WI38 (cell line): Measurements from ENCODE around the gene ARHGAP26.

Experiments used
- H3K4me3 ChIP-seq: 2 replicates; pipeline ENCODE4 v1.5.1; 2011; ENCODE audit warnings: low read depth, mild to moderate bottlenecking, control low read depth, low read length
- CTCF ChIP-seq: IDR thresholded peaks from 2 replicates; pipeline ENCODE4 v1.5.1; 2012; ENCODE audit warnings: low read depth, mild to moderate bottlenecking, control low read depth, low read length

Gene ARHGAP26

GRCh38 chr5:143191720-143192119 is 421.5 kb downstream of the ARHGAP26 start:
- H3K4me3 ChIP-seq, result no peak overlapping the region
- TF ChIP-seq CTCF, result no peak

- no peak overlapping the region for H3K4me3 ChIP-seq
- TF ChIP-seq CTCF, result no peak
These were observed 422.2 kb downstream of the ARHGAP26 start for GRCh38 chr5:143192191-143192900.

- no peak for TF ChIP-seq CTCF
- H3K4me3 ChIP-seq, result no peak overlapping the region
These were observed 424.0 kb downstream of the ARHGAP26 start for GRCh38 chr5:143194206-143194605.

DNA sequence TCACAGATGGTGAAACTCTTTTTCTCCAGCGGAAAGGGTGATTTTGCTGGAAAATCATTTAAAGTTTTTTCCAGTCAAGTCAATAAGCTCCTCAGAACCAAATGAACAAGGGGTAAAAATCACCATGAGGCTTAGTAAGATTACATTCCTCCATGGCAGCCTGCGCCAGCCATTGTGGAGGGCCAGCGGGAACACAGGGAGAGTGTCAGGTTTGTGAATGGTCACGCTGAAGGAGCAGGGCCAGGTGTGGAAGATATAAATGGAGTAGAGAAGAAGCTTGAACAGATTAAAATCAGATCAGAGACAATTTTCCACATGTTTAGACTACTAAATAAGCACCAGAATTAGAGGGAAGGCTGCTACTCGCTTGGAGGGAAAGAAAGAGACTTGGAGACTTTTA is 424.5 kb downstream of the ARHGAP26 start:
- H3K4me3 ChIP-seq, result no peak overlapping the region
- TF ChIP-seq CTCF, result no peak

DNA sequence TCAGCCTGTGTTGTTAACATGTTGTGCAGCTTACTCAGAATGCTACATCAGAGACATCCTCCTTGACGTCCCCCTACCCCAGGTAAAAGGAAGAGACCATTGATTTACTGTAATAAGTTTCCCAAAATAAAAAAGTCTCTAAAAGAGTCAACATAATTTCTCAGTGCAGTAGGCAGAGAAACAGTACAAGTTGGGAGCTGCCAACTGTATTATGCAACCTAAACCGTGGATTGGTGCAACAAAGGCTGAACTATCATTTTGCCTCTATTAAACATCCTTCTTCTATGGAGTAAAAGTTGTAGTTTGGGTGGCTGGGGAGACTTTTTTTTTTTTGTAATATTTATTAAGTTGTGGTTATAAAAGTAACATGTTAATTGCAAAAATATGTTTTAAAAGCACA is 425.3 kb downstream of the ARHGAP26 start:
- H3K4me3 ChIP-seq, result no peak overlapping the region
- no peak for TF ChIP-seq CTCF

- no peak for TF ChIP-seq CTCF
- H3K4me3 ChIP-seq, result no peak overlapping the region
These were observed 426.6 kb downstream of the ARHGAP26 start for GRCh38 chr5:143196601-143197259.

- no peak overlapping the region for H3K4me3 ChIP-seq
- no peak for TF ChIP-seq CTCF
These were observed 427.1 kb downstream of the ARHGAP26 start for GRCh38 chr5:143197260-143197656.
